Lower leg skin (tissue), 4 donors: Measurements from ENCODE around the gene CD63. TPM values are rescaled to one million over a fixed set of nuclear protein-coding genes. Genes with fewer than 3 reads are reported as not detected.
A peak's percentile ranks its signal among the peaks of the same experiment; 100 is the strongest.

Source experiments
- DNase-seq, 2 donors: peaks; one replicate each; pipeline ENCODE4 v3.0.0-alpha.2; 2019; ENCODE audit warnings: low spot score in 2 of 2
- H3K4me3 ChIP-seq: fragments of 200-600 bp; sonication (generic); 2 replicates; pipeline ENCODE4 v1.5.1; 2017; ENCODE audit warnings: mild to moderate bottlenecking, low read depth; ENCODE audit not compliant: poor library complexity, severe bottlenecking
- POLR2A ChIP-seq, 2 donors: fragments of 450-650 bp; IDR thresholded peaks; one replicate each; pipeline ENCODE4 v1.6.1; 2016 to 2017; ENCODE audit warnings: antibody characterized with exemption in 2 of 2, mild to moderate bottlenecking in 1 of 2, moderate library complexity in 1 of 2
- WGBS, 2 donors: methylation state at CpG; one replicate each; pipeline ENCODE4 v1.1.5; 2018; 5-methylcytosine and 5-hydroxymethylcytosine counted together
- intact Hi-C: fragments of 100-400 bp; cut with DNase I; formaldehyde crosslinking; loops from one replicate; pipeline ENCODE4 v1.15.0; 2023; ENCODE audit warnings: low total_unique reads
- total RNA-seq, 4 donors: library from RNA; depleted of rRNA; stranded (reverse); fragments of >200 nt; gene quantifications; one replicate each; pipeline ENCODE4 v1.1.0, GENCODE V29; 2016
- TF ChIP-seq, protein P1 (sequence below), 3 donors: fragments of 450-650 bp; IDR thresholded peaks; one replicate each; pipeline ENCODE4 v1.5.1; 2016; ENCODE audit warnings: antibody characterized with exemption in 3 of 3, mild to moderate bottlenecking in 3 of 3, moderate library complexity in 2 of 3

Gene CD63
- total RNA-seq, 4 donors from 2014 or later = 151 to 408 (median 196) TPM

DNA sequence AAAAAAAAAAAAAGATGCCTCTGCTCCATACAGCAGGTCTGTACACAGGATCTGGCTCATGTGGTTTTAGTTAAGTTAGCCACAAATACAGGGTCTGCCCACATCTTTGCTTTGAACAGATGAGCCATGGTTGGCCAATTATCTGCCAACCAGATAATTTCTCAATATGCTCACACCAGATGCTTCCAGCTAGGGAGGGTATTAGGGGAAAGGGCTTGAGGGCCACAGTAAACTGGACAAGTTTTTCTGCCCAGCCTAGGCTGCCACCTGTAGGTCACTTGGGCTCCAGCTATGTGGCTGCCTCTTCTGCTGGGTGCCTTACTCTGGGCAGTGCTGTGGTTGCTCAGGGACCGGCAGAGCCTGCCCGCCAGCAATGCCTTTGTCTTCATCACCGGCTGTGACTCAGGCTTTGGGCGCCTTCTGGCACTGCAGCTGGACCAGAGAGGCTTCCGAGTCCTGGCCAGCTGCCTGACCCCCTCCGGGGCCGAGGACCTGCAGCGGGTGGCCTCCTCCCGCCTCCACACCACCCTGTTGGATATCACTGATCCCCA, 7.8 kb downstream of the CD63 start:
- H3K4me3 ChIP-seq = no peak overlapping the region
- WGBS, 2 donors = 11 to 13% methylated on average over 6 to 9 of the region's 9 CpGs
- DNase-seq = peak in 1 of 2 donors; percentile 93
- intact Hi-C loops = no loop called here
- TF ChIP-seq POLR2A (IDR thresholded peaks at IDR 0.05) = no peak
- TF ChIP-seq, protein P1, sequence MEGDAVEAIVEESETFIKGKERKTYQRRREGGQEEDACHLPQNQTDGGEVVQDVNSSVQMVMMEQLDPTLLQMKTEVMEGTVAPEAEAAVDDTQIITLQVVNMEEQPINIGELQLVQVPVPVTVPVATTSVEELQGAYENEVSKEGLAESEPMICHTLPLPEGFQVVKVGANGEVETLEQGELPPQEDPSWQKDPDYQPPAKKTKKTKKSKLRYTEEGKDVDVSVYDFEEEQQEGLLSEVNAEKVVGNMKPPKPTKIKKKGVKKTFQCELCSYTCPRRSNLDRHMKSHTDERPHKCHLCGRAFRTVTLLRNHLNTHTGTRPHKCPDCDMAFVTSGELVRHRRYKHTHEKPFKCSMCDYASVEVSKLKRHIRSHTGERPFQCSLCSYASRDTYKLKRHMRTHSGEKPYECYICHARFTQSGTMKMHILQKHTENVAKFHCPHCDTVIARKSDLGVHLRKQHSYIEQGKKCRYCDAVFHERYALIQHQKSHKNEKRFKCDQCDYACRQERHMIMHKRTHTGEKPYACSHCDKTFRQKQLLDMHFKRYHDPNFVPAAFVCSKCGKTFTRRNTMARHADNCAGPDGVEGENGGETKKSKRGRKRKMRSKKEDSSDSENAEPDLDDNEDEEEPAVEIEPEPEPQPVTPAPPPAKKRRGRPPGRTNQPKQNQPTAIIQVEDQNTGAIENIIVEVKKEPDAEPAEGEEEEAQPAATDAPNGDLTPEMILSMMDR (IDR thresholded peaks at IDR 0.05) = no peak

DNA sequence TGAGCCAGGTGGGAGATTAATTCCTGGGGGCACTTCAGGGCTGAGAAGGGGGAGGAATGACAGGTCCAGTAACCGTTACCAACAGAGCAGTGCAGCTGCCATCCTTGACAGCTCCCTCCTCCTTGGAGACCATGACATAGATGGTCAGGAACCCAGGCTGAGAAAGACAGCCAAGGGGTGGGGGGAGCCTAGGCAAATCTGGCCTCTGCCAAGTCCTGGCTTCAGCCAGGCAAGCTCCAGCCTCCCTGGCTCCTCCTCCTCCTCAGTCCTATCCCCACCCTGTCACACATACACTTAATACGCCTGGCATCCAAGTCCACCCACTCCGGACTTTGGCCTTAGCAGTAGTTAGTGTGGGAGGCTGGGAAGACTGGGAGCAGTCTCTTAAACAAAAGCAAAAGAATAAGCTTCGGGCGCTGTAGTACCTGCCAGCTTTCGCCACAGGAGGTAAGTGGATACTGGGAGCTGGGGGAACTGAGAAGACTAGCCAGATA, 8.7 kb downstream of the CD63 start, which contains the start of gene RDH5:
Gene RDH5 (plus strand): TSS at position 323 of the 494 bp plus-strand sequence. CDS start 792 bp downstream, outside the sequence.
- intact Hi-C loops = no loop called here
- DNase-seq = no peak
- TF ChIP-seq, protein P1 (IDR thresholded peaks at IDR 0.05) = no peak
- TF ChIP-seq POLR2A (IDR thresholded peaks at IDR 0.05) = no peak
- H3K4me3 ChIP-seq = no peak within 1 kb of the TSS
- WGBS, 2 donors = 34 to 39% methylated on average over 6 of the region's 6 CpGs

DNA sequence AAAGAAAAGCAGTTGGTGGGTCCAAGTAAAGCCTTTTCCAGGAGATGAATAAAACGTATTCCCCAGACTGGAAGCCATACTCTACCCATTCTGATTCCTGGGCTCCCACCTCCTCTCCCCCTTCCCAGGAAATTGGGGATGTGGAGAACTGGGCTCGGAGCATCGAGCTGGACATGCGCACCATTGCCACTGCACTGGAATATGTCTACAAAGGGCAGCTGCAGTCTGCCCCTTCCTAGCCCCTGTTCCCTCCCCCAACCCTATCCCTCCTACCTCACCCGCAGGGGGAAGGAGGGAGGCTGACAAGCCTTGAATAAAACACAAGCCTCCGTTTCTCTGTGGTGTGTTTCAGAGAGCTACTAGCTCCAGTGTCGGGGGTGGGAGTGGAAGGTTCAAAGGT, 9.4 kb downstream of the CD63 start:
- H3K4me3 ChIP-seq = no peak overlapping the region
- WGBS, 2 donors = 62 to 78% methylated on average over 7 of the region's 7 CpGs
- intact Hi-C loops = no loop called here
- no peak for TF ChIP-seq POLR2A (IDR thresholded peaks at IDR 0.05)
- TF ChIP-seq, protein P1 (IDR thresholded peaks at IDR 0.05) = no peak
- DNase-seq = no peak

DNA sequence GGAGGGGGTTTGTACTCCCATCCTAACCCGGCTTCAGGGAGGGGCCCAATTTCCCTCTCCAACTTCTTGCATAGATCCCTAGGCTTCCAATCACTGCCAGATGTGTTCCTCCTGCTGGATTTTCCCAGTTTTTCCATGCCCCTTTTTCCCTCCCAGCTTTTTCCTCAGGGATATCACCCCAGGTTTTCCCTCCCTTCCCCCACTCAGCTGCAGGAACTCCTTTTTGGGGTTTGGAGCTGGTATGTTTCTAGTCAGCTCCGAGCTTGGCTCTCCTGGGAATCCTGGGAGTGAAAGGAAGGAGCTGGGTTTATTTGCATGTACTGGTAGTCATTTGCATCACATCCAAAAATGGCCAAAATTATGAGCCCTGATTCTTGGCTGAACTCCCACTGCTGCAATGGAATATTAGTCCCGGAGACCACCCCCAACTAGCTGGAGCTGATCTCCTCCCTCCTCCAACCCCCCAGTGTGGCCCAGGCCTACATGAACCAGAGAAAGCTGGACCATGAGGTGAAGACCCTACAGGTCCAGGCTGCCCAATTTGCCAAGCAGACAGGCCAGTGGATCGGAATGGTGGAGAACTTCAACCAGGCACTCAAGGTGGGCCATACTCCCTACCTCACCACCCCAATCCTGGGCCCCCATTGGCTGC, 10.1 kb downstream of the CD63 start:
- intact Hi-C loops = no loop called here
- TF ChIP-seq, protein P1 (IDR thresholded peaks at IDR 0.05) = no peak
- TF ChIP-seq POLR2A (IDR thresholded peaks at IDR 0.05) = no peak
- H3K4me3 ChIP-seq = no peak overlapping the region
- DNase-seq = no peak
- 47 to 52% methylated on average over 4 of the region's 4 CpGs for WGBS, 2 donors

DNA sequence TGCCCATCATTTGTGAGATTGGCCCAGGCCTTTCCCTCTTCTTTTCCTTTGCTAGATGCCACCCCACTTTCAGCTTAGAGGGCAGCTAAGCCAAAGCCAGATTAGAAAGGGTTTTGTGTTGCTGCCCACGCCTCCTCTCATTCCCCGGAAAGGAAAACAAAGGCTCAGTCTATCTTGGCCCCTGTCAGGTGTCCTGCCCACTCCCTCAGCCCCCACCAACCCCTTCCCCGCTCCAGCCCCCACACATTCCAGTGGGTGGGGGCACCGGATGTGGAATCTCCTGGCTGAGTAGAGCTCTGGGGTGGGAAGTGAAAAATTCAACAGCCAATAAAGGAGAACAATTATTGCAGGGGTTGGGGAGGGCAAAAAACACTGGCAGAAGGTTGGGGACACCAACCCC, 10.8 kb downstream of the CD63 start:
- WGBS, 2 donors = 30 to 43% methylated on average over 4 of the region's 4 CpGs
- H3K4me3 ChIP-seq = no peak overlapping the region
- intact Hi-C loops = no loop called here
- no peak for TF ChIP-seq POLR2A (IDR thresholded peaks at IDR 0.05)
- TF ChIP-seq, protein P1 (IDR thresholded peaks at IDR 0.05) = no peak
- no peak for DNase-seq
